ENCODE results near the gene GTF2H2C.
"Not testable (repeated sequence)": the region's sequence is repeated elsewhere in the genome, so short reads cannot be mapped to it uniquely, and the experiment has no call there.

- TF ChIP-seq POLR2AphosphoS5, CTCF, POLR2A, EP300 (IDR thresholded peaks at IDR 0.05): not testable (repeated sequence)
Observed at GRCh38 chr5:69614843-69615242, 54.9 kb downstream of the GTF2H2C start.
